Keratinocyte (primary cell): ENCODE results near the gene CDAN1. TPM values are rescaled to one million over a fixed set of nuclear protein-coding genes. Genes with fewer than 3 reads are reported as not detected.
"Not testable (repeated sequence)": the region's sequence is repeated elsewhere in the genome, so short reads cannot be mapped to it uniquely, and the experiment has no call there.

Experiments used
- DNase-seq: peaks from one replicate; pipeline ENCODE4 v3.0.0-alpha.2; 2011; ENCODE audit warnings: low read depth, missing footprints, low spot score
- FAIRE-seq: peaks from 2 replicates; lab custom pipeline; 2011; peaks lifted over from hg19 to GRCh38; lab: Jason Lieb, UNC
- H2AFZ ChIP-seq: 2 replicates; pipeline ENCODE4 v1.6.0; 2012; ENCODE audit warnings: low read length, control low read depth, inconsistent platforms; ENCODE audit not compliant: control insufficient read depth
- H3K27ac ChIP-seq: 2 replicates; pipeline ENCODE4 v1.5.1; 2011; ENCODE audit warnings: low read length; ENCODE audit not compliant: control insufficient read depth, insufficient read depth
- H3K27me3 ChIP-seq: 3 replicates; pipeline ENCODE4 v1.6.0; 2011; ENCODE audit warnings: low read length; ENCODE audit not compliant: control insufficient read depth, insufficient read depth; ENCODE audit errors: extremely low read depth
- H3K36me3 ChIP-seq, 2 experiments: 2 replicates in 1 of 2; 3 replicates in 1 of 2; pipeline ENCODE4 v1.5.1; 2011; ENCODE audit warnings: low read length in 2 of 2, mild to moderate bottlenecking in 1 of 2; ENCODE audit not compliant: control insufficient read depth in 2 of 2, insufficient read depth in 2 of 2; ENCODE audit errors: extremely low read depth in 1 of 2
- H3K4me1 ChIP-seq: 3 replicates; pipeline ENCODE4 v1.5.1; 2011; ENCODE audit warnings: low read length; ENCODE audit not compliant: control insufficient read depth, insufficient read depth; ENCODE audit errors: extremely low read depth
- H3K4me2 ChIP-seq: 3 replicates; pipeline ENCODE4 v1.6.0; 2011; ENCODE audit warnings: low read depth, low read length; ENCODE audit not compliant: control insufficient read depth, insufficient read depth; ENCODE audit errors: extremely low read depth
- H3K4me3 ChIP-seq, 3 experiments: fragments of 200-600 bp in 1 of 3; sonication (generic) in 1 of 3; 2 replicates in 2 of 3; 3 replicates in 1 of 3; pipeline ENCODE4 v1.5.1; 2011 to 2016; ENCODE audit warnings: low read length in 3 of 3, mild to moderate bottlenecking in 3 of 3, control low read depth in 2 of 3, inconsistent platforms in 1 of 3, low read depth in 1 of 3, mixed read lengths in 1 of 3, mixed run types in 1 of 3, moderate library complexity in 1 of 3; ENCODE audit not compliant: control insufficient read depth in 2 of 3, insufficient read depth in 2 of 3; ENCODE audit errors: extremely low read depth in 1 of 3
- H3K79me2 ChIP-seq: 2 replicates; pipeline ENCODE4 v1.6.0; 2012; ENCODE audit warnings: low read length; ENCODE audit not compliant: control insufficient read depth, insufficient read depth
- H3K9ac ChIP-seq: 3 replicates; pipeline ENCODE4 v1.6.0; 2011; ENCODE audit warnings: low read length; ENCODE audit not compliant: control insufficient read depth, insufficient read depth; ENCODE audit errors: extremely low read depth
- H3K9me1 ChIP-seq: 3 replicates; pipeline ENCODE4 v1.6.0; 2011; ENCODE audit warnings: low read length; ENCODE audit not compliant: control insufficient read depth, insufficient read depth; ENCODE audit errors: extremely low read depth
- H3K9me3 ChIP-seq: 2 replicates; pipeline ENCODE4 v1.5.1; 2012; ENCODE audit warnings: low read depth, low read length; ENCODE audit not compliant: control insufficient read depth
- H4K20me1 ChIP-seq: 3 replicates; pipeline ENCODE4 v1.6.0; 2011; ENCODE audit warnings: low read length; ENCODE audit not compliant: control insufficient read depth, insufficient read depth; ENCODE audit errors: extremely low read depth
- dilution Hi-C: fragments of 300-500 bp; cut with MboI; formaldehyde crosslinking; loops from one replicate; pipeline ENCODE4 v1.7.0; 2020; ENCODE audit warnings: low sequenced_read_pairs; ENCODE audit not compliant: extremely low pct_ligation_motif_present
- polyA plus RNA-seq, 5 experiments: library from polyadenylated mRNA; depleted of rRNA in 3 of 5; stranded (reverse) in 3 of 5; stranded (forward) in 1 of 5; unstranded in 1 of 5; fragments of >200 nt; gene quantifications; 1 replicate in 1 of 5; 2 replicates in 3 of 5; 3 replicates in 1 of 5; pipeline versions ENCODE4 v1.2.1 to v1.2.3, GENCODE V29; 2011 to 2012; ENCODE audit warnings: missing spikeins in 2 of 5, low read depth in 1 of 5, low replicate concordance in 1 of 5
- TF ChIP-seq, protein P1 (sequence below), 3 experiments: IDR thresholded peaks in 1 of 3; conservative IDR thresholded peaks in 1 of 3; optimal IDR thresholded peaks in 1 of 3; 2 replicates in 2 of 3; 3 replicates in 1 of 3; pipeline versions ENCODE3 to v1.5.1; 2011; ENCODE audit warnings: low read length in 3 of 3, mild to moderate bottlenecking in 3 of 3, moderate library complexity in 2 of 3, control low read depth in 1 of 3, inconsistent platforms in 1 of 3; ENCODE audit not compliant: insufficient read depth in 2 of 3; ENCODE audit errors: extremely low read depth in 1 of 3

CDAN1 gene
- polyA plus RNA-seq, 1 donor (not counting 4 experiments of a cell fraction or from before 2014, with no cell fraction given), result 3.8 TPM

GRCh38 chr15:42772144-42772543 is 35.2 kb upstream of the CDAN1 start:
- H3K27ac ChIP-seq, result no peak overlapping the region
- H2AFZ ChIP-seq, result no peak overlapping the region
- no peaks in the 10 kb centered on the region for H3K4me1 ChIP-seq
- dilution Hi-C loops, result no loop called here
- H3K4me3 ChIP-seq, result no peak overlapping the region
- DNase-seq (no peak), FAIRE-seq (no peak)
- no peak overlapping the region for H3K9ac ChIP-seq
- TF ChIP-seq, protein P1, sequence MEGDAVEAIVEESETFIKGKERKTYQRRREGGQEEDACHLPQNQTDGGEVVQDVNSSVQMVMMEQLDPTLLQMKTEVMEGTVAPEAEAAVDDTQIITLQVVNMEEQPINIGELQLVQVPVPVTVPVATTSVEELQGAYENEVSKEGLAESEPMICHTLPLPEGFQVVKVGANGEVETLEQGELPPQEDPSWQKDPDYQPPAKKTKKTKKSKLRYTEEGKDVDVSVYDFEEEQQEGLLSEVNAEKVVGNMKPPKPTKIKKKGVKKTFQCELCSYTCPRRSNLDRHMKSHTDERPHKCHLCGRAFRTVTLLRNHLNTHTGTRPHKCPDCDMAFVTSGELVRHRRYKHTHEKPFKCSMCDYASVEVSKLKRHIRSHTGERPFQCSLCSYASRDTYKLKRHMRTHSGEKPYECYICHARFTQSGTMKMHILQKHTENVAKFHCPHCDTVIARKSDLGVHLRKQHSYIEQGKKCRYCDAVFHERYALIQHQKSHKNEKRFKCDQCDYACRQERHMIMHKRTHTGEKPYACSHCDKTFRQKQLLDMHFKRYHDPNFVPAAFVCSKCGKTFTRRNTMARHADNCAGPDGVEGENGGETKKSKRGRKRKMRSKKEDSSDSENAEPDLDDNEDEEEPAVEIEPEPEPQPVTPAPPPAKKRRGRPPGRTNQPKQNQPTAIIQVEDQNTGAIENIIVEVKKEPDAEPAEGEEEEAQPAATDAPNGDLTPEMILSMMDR (optimal IDR thresholded peaks at IDR 0.05 in 1 of 3, IDR thresholded peaks at IDR 0.05 in 1 of 3, conservative IDR thresholded peaks at IDR 0.05 in 1 of 3; ENCODE audit: extremely low read depth in 1 of 3, insufficient read depth in 2 of 3, low read length in 3 of 3), result no peak
- H3K36me3 ChIP-seq, result peaks cover 4 to 15% of the 10 kb centered on the region in 2 experiments
- H4K20me1 ChIP-seq, result no peaks in the 10 kb centered on the region
- H3K9me1 ChIP-seq, result no peaks in the 10 kb centered on the region
- H3K27me3 ChIP-seq, result no peaks in the 10 kb centered on the region
- H3K9me3 ChIP-seq, result no peaks in the 10 kb centered on the region
- H3K4me2 ChIP-seq, result no peak overlapping the region
- no peaks in the 10 kb centered on the region for H3K79me2 ChIP-seq

DNA sequence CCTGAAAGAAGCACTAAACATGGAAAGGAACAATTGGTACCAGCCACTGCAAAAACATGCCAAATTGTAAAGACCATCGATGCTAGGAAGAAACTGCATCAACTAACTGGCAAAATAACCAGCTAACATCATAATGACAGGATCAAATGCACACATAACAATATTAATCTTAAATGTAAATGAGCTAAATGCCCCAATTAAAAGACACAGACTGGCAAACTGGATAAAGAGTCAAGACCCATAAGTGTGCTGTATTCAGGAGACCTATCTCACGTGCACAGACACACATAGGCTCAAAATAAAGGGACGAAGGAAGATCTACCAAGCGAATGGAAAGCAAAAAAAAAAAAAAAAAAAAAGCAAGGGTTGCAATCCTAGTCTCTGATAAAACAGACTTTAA is 29.2 kb upstream of the CDAN1 start:
- H3K27ac ChIP-seq, H3K4me3 ChIP-seq, H3K9me3 ChIP-seq, H3K4me1 ChIP-seq, H4K20me1 ChIP-seq, dilution Hi-C loops, FAIRE-seq, H3K79me2 ChIP-seq, H3K9me1 ChIP-seq, DNase-seq, H3K4me2 ChIP-seq, H3K27me3 ChIP-seq, H3K36me3 ChIP-seq, H3K9ac ChIP-seq, H2AFZ ChIP-seq: not testable (repeated sequence)

GRCh38 chr15:42764154-42764731 is 27.3 kb upstream of the CDAN1 start:
- H3K4me1 ChIP-seq, FAIRE-seq, H3K9ac ChIP-seq, H2AFZ ChIP-seq, H3K4me3 ChIP-seq, H3K36me3 ChIP-seq, H3K4me2 ChIP-seq, H3K79me2 ChIP-seq, H3K9me1 ChIP-seq, dilution Hi-C loops, H4K20me1 ChIP-seq, H3K27me3 ChIP-seq, H3K27ac ChIP-seq, DNase-seq, H3K9me3 ChIP-seq: not testable (repeated sequence)

- H3K27ac ChIP-seq, H3K4me2 ChIP-seq, H3K4me1 ChIP-seq, dilution Hi-C loops, H3K9me1 ChIP-seq, H4K20me1 ChIP-seq, H3K27me3 ChIP-seq, FAIRE-seq, H3K4me3 ChIP-seq, H3K79me2 ChIP-seq, H3K9ac ChIP-seq, H3K36me3 ChIP-seq, DNase-seq, H3K9me3 ChIP-seq, H2AFZ ChIP-seq: not testable (repeated sequence)
These were observed 24.9 kb upstream of the CDAN1 start for GRCh38 chr15:42761813-42762212.
